Astrocyte of the spinal cord (primary cell): Measurements from ENCODE around the gene GDNF.

Experiments
- DNase-seq: peaks from one replicate; pipeline ENCODE4 v3.0.0; 2011; ENCODE audit warnings: low read depth, low spot score
- H3K4me3 ChIP-seq: 2 replicates; pipeline ENCODE4 v1.5.1; 2011; ENCODE audit warnings: low read depth, mild to moderate bottlenecking, low read length, moderate library complexity
- in situ Hi-C: cut with HindIII; loops from 2 replicates; pipeline ENCODE4 v1.10.0; 2017; ENCODE audit warnings: low sequenced_read_pairs
- TF ChIP-seq, protein P1 (sequence below): IDR thresholded peaks from 2 replicates; pipeline ENCODE4 v1.5.1; 2012; ENCODE audit warnings: low read depth, mild to moderate bottlenecking, low read length, inconsistent platforms

GDNF gene

DNA sequence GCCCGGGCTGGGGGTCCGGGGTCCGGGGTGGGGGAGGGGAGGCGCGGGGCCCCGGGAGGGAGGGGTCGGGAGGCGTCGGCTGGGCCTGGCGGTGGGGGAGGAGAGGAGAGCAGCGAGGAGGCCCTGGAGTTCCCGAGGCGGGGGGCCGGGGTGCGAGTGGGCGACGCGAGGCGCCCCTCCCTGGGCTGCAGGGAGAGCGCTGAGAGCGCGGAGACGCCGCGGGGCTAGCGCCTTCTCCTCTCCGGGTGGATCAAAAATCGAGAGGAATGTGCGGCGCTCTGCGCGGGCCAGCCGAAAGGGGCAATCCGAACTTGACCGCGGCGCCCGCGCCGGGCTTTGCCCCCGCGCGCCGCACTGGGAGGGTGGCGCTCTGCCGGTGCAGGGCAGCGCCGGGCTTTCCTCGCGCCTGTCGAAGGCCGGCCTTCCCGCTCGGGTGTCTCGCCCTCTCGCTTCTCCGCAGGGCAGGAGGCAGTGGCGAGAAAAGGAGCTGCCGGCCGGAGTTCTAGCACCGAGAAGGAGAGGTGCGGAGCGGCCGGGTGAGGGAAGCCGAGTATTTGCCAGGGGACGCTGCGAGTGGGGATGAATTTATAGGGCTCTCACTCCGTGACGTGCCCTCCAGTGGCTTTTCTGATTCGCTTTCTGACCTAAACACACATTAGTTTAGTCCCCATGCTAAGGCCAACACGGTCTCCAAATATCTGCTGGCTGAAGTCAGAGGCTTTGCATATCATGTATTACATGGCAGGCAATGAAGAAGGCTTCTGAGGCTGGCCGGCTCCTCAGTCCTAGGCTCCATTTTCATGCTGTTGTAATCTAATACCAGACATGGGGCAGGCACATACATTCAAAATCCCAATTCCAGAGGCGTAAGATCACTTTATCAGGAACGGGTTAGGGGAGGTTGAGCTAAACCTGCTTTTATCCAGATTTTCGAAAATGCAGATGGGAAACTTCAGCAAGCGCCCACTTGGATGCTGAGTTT, 503 bp upstream of the GDNF start:
- TF ChIP-seq, protein P1, sequence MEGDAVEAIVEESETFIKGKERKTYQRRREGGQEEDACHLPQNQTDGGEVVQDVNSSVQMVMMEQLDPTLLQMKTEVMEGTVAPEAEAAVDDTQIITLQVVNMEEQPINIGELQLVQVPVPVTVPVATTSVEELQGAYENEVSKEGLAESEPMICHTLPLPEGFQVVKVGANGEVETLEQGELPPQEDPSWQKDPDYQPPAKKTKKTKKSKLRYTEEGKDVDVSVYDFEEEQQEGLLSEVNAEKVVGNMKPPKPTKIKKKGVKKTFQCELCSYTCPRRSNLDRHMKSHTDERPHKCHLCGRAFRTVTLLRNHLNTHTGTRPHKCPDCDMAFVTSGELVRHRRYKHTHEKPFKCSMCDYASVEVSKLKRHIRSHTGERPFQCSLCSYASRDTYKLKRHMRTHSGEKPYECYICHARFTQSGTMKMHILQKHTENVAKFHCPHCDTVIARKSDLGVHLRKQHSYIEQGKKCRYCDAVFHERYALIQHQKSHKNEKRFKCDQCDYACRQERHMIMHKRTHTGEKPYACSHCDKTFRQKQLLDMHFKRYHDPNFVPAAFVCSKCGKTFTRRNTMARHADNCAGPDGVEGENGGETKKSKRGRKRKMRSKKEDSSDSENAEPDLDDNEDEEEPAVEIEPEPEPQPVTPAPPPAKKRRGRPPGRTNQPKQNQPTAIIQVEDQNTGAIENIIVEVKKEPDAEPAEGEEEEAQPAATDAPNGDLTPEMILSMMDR = peak; percentile 15
- peak; percentile 62 for DNase-seq
- in situ Hi-C loops = no loop called here
- H3K4me3 ChIP-seq = peak overlapping the region; percentile 58

DNA sequence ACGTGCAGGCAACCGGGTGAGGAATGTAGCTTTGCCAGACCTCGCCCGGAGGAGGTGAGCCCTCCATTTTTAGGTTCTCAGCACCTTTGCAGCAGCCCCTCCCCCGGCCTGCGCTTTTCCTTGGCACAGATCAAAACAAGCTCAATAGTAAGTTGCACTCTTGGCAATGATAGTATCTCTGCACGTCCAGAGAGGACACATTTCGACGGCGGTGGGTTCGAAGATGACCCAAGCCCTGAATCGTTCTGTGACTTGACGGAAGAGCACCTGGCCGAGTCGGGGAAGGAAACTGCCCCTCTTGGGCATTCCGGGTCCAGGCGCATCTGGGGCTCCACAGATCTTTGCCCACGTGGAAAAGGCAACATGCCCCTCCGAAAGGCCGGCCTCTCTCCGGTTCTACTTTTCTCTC, 904 bp downstream of the GDNF start:
- TF ChIP-seq, protein P1 = no peak
- peak; percentile 19 for DNase-seq
- H3K4me3 ChIP-seq = peak overlapping the region; percentile 58
- in situ Hi-C loops = no loop called here

DNA sequence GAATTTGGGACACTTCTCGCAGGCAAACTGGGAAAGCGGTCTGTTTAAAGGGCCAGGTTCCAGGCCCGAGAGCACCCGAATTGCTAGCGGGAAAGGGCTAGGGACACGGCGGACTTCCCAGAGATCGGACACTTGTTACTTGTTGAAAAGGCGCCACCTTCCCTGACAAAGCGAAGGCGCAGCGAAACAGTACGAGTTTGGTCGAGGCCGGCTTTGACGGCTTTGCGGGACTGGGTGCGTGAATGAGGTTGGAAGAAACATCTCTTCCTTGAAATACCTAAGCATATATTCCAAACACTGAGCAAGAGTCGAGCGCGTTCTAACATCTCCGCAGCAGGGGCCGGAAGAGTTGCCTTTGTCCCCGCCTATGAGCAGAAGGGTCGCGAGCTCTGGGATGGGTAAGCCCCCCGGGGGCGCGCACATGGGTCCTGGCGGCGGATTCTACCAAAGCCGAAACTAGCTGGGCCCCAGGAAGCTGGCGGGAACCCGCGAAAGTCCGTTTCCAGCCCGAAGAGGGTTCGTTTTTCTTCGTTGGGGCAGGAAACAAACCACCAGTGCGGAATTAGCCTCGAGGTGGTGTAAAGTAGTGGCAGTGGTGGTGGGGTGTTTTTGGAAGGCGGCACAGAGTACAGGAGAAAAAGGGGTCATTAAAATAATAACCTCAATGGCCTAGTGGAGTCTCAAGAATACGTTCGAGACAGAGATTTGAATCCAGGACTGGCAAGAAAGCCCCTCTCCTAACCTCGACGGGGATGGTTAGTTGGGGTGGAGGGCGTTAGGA, 1.5 kb downstream of the GDNF start:
- DNase-seq = peak; percentile 40
- peak overlapping the region; percentile 58 for H3K4me3 ChIP-seq
- in situ Hi-C loops = no loop called here
- TF ChIP-seq, protein P1 = no peak

DNA sequence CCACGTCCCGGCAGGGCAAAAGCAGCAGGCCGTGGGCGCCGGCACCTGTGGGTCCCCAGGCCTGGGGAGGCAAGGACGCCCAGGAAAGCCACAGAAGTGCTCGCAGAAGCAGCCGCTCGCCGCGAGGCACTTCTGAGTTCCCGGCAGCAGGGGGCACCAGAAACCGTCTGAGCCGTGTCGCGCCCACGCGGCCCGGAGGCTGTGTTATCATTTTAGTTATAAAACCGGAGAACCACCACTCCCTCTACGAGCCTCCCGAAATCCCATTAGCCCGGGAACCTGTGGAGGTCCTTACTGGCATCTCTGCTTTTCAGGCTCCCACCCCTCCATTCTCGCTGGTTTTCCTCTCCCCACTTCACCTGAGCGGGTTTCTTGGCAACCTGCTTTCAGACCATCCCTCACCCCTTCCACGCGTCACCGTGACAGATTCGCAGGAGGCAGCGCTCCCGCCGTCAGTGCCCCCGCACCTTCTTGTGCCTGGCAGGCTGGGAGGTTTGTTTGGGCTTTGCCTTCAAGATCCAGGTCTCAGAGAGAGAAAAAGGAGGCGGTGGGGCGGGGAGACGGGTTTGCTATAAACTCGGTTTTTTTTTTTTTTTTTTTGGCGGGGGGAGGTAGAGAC, 2.3 kb downstream of the GDNF start:
- TF ChIP-seq, protein P1 = peak; percentile 88
- DNase-seq = peak; percentile 81
- H3K4me3 ChIP-seq = peak overlapping the region; percentile 58
- in situ Hi-C loops = no loop called here

DNA sequence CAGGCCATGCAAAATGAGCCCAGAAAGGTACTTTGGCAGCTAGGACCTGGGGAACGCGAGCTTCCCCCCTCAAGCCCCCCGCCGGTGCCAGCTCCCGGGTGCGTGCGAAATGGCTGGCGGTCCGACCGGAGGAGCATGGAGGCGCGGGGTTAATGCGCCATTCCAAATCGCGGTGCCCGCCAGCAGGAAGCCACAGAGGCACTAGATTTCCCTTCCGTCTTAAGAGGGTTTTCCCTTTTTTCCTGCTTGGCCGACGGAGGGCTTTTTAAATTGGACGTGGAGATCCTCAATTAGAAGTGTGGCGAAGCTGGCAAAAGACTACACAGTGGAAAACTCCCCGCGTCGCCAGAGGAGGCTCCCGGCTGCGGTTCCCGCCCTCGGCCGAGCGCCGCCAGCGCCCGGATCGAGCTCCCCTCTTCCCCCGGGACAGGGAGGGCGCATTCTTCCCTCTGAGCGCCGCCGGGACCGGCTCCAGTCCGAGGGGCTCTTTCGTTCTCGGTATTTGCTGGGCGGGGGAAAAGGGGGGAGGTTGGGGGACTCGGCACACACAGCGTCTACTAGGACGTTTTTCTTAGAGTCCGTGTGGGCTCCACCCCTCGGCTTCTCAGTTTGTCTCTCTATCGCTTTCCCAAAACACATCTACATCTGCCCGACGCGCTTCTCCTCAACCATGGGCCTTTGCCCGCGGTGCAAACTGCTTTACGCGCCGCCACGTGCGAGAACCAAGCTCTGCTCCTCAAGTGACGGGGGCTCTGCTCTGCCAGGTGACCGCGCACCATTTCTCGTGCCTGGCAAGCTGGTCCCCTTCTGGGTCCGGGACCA, 3.0 kb downstream of the GDNF start:
- TF ChIP-seq, protein P1 = no peak
- peak overlapping the region; percentile 58 for H3K4me3 ChIP-seq
- in situ Hi-C loops = no loop called here
- DNase-seq = peak; percentile 57
